ENCODE measurements around the gene CLK2. TPM values are rescaled to one million over a fixed set of nuclear protein-coding genes. Genes with fewer than 3 reads are reported as not detected.

CLK2 gene
- total RNA-seq, 1 donor from 2014 or later = 41.7 TPM

DNA sequence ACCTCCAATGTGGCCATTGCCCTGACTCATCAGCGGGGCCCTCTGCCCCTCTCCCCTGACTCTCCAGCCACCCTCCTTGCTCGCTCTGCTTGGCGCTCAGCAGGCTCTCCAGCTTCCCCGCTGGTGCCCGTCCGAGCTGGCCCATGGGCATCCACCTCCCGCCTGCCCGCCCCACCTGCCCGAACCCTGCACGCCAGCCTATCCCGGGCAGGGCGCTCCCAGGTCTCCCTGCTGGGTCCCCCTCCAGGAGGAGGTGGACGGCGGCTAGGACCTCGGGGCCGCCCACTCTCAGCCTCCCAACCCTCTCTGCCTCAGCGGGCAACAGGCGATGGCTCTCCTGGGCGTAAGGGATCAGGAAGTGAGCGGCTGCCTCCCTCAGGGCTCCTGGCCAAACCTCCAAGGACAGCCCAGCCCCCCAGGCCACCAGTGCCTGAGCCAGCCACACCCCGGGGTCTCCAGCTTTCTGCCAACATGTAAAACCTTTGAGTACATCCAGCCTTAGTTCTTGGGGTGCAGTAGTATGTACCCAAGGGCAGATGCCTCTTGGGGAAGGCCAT is 14.8 kb upstream of the CLK2 start:
- no peak for DNase-seq (ENCODE audit: low spot score)
- H3K4me1 Mint-ChIP-seq = no peaks in the 10 kb centered on the region
- no peaks in the 10 kb centered on the region for H3K36me3 ChIP-seq
- peaks cover 5% of the 10 kb centered on the region for H3K27me3 ChIP-seq
- no peaks in the 10 kb centered on the region for H3K9me3 ChIP-seq (ENCODE audit: low read depth)
- no peaks in the 10 kb centered on the region for H3F3A ChIP-seq (ENCODE audit: low read depth)
- H3K27me3 Mint-ChIP-seq (ENCODE audit: insufficient read depth, low read depth) = peaks cover 11% of the 10 kb centered on the region
- H3K4me1 ChIP-seq = no peaks in the 10 kb centered on the region
- H2AFZ ChIP-seq (replicated peaks) = no peak overlapping the region
- H3K36me3 Mint-ChIP-seq = peaks cover 5% of the 10 kb centered on the region
- no peak for TF ChIP-seq EZH2 (IDR thresholded peaks at IDR 0.05)
- TF ChIP-seq, protein P1, sequence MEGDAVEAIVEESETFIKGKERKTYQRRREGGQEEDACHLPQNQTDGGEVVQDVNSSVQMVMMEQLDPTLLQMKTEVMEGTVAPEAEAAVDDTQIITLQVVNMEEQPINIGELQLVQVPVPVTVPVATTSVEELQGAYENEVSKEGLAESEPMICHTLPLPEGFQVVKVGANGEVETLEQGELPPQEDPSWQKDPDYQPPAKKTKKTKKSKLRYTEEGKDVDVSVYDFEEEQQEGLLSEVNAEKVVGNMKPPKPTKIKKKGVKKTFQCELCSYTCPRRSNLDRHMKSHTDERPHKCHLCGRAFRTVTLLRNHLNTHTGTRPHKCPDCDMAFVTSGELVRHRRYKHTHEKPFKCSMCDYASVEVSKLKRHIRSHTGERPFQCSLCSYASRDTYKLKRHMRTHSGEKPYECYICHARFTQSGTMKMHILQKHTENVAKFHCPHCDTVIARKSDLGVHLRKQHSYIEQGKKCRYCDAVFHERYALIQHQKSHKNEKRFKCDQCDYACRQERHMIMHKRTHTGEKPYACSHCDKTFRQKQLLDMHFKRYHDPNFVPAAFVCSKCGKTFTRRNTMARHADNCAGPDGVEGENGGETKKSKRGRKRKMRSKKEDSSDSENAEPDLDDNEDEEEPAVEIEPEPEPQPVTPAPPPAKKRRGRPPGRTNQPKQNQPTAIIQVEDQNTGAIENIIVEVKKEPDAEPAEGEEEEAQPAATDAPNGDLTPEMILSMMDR (IDR thresholded peaks at IDR 0.05) = no peak
- no peak for TF ChIP-seq EZH2phosphoT487 (IDR thresholded peaks at IDR 0.05)
- no peak overlapping the region for H3K27ac Mint-ChIP-seq
- no peak overlapping the region for H3K4me3 Mint-ChIP-seq
- H3K9ac ChIP-seq = no peak overlapping the region
- no peak overlapping the region for H3K4me3 ChIP-seq
- no peaks in the 10 kb centered on the region for H4K20me1 ChIP-seq (ENCODE audit: low read depth)
- H3K79me2 ChIP-seq (ENCODE audit: low read depth) = no peaks in the 10 kb centered on the region
- no peaks in the 10 kb centered on the region for H3K9me3 Mint-ChIP-seq
- no peak overlapping the region for H3K4me2 ChIP-seq
- no peak overlapping the region for H3K27ac ChIP-seq

DNA sequence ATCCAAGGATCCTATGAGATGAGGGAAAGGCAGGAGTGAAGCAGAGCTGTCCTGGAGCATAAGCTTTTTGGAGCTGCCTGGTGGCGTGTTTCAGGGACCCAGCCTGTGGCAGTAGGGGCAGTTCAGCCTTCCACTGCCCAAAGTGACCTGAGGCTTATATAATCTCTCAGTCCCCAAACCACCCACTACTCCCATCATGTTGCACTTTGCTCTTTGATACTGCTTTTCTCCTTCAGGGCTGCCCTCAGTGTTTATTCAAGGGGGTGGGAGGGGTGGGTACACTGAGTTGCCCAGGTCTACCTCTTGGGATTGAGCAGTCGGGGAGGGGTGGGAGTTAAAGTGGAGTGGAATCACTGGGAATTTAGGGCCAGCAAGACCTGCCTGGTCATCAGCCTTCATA is 13.2 kb upstream of the CLK2 start:
- TF ChIP-seq EZH2 (IDR thresholded peaks at IDR 0.05) (no peak), EZH2phosphoT487 (IDR thresholded peaks at IDR 0.05) (no peak)
- TF ChIP-seq, protein P1 (IDR thresholded peaks at IDR 0.05) = no peak
- H3K9ac ChIP-seq = no peak overlapping the region
- H3K27ac Mint-ChIP-seq = no peak overlapping the region

GRCh38 chr1:155285631-155286044 is 12.3 kb upstream of the CLK2 start:
- no peak overlapping the region for H3K4me3 Mint-ChIP-seq
- H4K20me1 ChIP-seq (ENCODE audit: low read depth) = no peaks in the 10 kb centered on the region
- no peaks in the 10 kb centered on the region for H3K4me1 ChIP-seq
- no peak overlapping the region for H3K27ac ChIP-seq
- H3K79me2 ChIP-seq (ENCODE audit: low read depth) = no peaks in the 10 kb centered on the region
- no peak overlapping the region for H3K9ac ChIP-seq
- H3K9me3 ChIP-seq (ENCODE audit: low read depth) = no peaks in the 10 kb centered on the region
- H3K27me3 Mint-ChIP-seq (ENCODE audit: insufficient read depth, low read depth) = peaks cover 6% of the 10 kb centered on the region
- H3K36me3 ChIP-seq = no peaks in the 10 kb centered on the region
- no peaks in the 10 kb centered on the region for H3F3A ChIP-seq (ENCODE audit: low read depth)
- no peak for TF ChIP-seq EZH2 (IDR thresholded peaks at IDR 0.05)
- TF ChIP-seq, protein P1 (IDR thresholded peaks at IDR 0.05) = no peak
- TF ChIP-seq EZH2phosphoT487 (IDR thresholded peaks at IDR 0.05) = no peak
- H3K4me2 ChIP-seq = no peak overlapping the region
- no peak overlapping the region for H2AFZ ChIP-seq (replicated peaks)
- H3K27me3 ChIP-seq = no peaks in the 10 kb centered on the region
- H3K4me1 Mint-ChIP-seq = no peaks in the 10 kb centered on the region
- no peak for DNase-seq (ENCODE audit: low spot score)
- no peak overlapping the region for H3K4me3 ChIP-seq
- peaks cover 11% of the 10 kb centered on the region for H3K36me3 Mint-ChIP-seq
- H3K27ac Mint-ChIP-seq = no peak overlapping the region
- H3K9me3 Mint-ChIP-seq = no peaks in the 10 kb centered on the region

More for the DNA sequence above, 13.2 kb upstream of the CLK2 start:
- Histone ChIP-seq H3K36me3 (no peaks in the 10 kb centered on the region), H2AFZ (replicated peaks) (no peak overlapping the region), H3K9me3 (ENCODE audit: low read depth) (no peaks in the 10 kb centered on the region), H3K27ac (no peak overlapping the region), H4K20me1 (ENCODE audit: low read depth) (no peaks in the 10 kb centered on the region), H3K4me1 (no peaks in the 10 kb centered on the region), H3F3A (ENCODE audit: low read depth) (no peaks in the 10 kb centered on the region), H3K4me2 (no peak overlapping the region), H3K79me2 (ENCODE audit: low read depth) (no peaks in the 10 kb centered on the region), H3K4me3 (no peak overlapping the region), H3K27me3 (no peaks in the 10 kb centered on the region)
- Mint-ChIP-seq H3K4me3 (no peak overlapping the region), H3K36me3 (peaks cover 11% of the 10 kb centered on the region), H3K4me1 (no peaks in the 10 kb centered on the region), H3K27me3 (ENCODE audit: insufficient read depth, low read depth) (peaks cover 9% of the 10 kb centered on the region), H3K9me3 (no peaks in the 10 kb centered on the region)
- no peak for DNase-seq (ENCODE audit: low spot score)

Measured in neural progenitor cell (in vitro differentiated cells).